Measurements from ENCODE around the gene F2RL3.

F2RL3 gene

DNA sequence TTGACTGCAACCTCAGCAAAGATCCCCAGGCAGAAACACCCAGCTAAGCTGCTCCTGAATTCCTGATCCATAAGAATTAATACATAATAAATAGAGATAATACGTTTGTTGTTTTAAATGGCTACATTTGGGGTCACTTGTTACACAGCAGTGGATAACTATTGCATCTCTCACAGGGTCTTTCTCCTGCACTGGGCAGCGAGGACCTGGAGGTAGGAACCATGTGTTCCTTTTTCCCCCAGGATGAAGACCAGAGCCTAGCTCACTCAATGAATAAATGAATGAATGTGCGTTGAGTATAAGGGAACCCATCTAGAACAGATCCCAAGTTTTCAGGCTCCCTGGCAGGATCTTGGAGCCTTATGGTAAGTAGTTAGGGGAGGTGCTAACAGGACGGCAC is 30.7 kb downstream of the F2RL3 start:
- no peak for ATAC-seq
- TF ChIP-seq, protein P1, sequence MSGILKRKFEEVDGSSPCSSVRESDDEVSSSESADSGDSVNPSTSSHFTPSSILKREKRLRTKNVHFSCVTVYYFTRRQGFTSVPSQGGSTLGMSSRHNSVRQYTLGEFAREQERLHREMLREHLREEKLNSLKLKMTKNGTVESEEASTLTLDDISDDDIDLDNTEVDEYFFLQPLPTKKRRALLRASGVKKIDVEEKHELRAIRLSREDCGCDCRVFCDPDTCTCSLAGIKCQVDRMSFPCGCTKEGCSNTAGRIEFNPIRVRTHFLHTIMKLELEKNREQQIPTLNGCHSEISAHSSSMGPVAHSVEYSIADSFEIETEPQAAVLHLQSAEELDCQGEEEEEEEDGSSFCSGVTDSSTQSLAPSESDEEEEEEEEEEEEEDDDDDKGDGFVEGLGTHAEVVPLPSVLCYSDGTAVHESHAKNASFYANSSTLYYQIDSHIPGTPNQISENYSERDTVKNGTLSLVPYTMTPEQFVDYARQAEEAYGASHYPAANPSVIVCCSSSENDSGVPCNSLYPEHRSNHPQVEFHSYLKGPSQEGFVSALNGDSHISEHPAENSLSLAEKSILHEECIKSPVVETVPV (CRISPR knock-in tag; IDR thresholded peaks at IDR 0.05) = no peak
- no peak for TF ChIP-seq SNAI2 (CRISPR knock-in tag; IDR thresholded peaks at IDR 0.05)
- TF ChIP-seq PATZ1 (CRISPR knock-in tag; IDR thresholded peaks at IDR 0.05; ENCODE audit: borderline replicate concordance) = no peak
- no peak for TF ChIP-seq ZNF565 (CRISPR knock-in tag; conservative IDR thresholded peaks at IDR 0.05; ENCODE audit: low read depth)
- no peak for TF ChIP-seq RARB (CRISPR knock-in tag; IDR thresholded peaks at IDR 0.05)
- no peak for TF ChIP-seq ZC3H10 (CRISPR knock-in tag; IDR thresholded peaks at IDR 0.05)
- no peak for TF ChIP-seq TOX (CRISPR knock-in tag; IDR thresholded peaks at IDR 0.05; ENCODE audit: borderline replicate concordance)
- no peak for TF ChIP-seq TCF4 (CRISPR knock-in tag; IDR thresholded peaks at IDR 0.05; ENCODE audit: borderline replicate concordance)
- no peak for TF ChIP-seq ESRRG (CRISPR knock-in tag; IDR thresholded peaks at IDR 0.05)
- TF ChIP-seq ZNF70 (CRISPR knock-in tag; IDR thresholded peaks at IDR 0.05) = no peak
- TF ChIP-seq PPARA (CRISPR knock-in tag; IDR thresholded peaks at IDR 0.05; ENCODE audit: borderline replicate concordance) = no peak
- no peak for TF ChIP-seq ARNTL (CRISPR knock-in tag; IDR thresholded peaks at IDR 0.05; ENCODE audit: borderline replicate concordance, low read depth)
- TF ChIP-seq, protein P2, sequence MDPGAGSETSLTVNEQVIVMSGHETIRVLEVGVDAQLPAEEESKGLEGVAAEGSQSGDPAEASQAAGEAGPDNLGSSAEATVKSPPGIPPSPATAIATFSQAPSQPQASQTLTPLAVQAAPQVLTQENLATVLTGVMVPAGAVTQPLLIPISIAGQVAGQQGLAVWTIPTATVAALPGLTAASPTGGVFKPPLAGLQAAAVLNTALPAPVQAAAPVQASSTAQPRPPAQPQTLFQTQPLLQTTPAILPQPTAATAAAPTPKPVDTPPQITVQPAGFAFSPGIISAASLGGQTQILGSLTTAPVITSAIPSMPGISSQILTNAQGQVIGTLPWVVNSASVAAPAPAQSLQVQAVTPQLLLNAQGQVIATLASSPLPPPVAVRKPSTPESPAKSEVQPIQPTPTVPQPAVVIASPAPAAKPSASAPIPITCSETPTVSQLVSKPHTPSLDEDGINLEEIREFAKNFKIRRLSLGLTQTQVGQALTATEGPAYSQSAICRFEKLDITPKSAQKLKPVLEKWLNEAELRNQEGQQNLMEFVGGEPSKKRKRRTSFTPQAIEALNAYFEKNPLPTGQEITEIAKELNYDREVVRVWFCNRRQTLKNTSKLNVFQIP (CRISPR knock-in tag; IDR thresholded peaks at IDR 0.05; ENCODE audit: borderline replicate concordance, low read depth) = no peak
- TF ChIP-seq ZFP3 (CRISPR knock-in tag; IDR thresholded peaks at IDR 0.05) = no peak
- no peak for TF ChIP-seq GLIS3 (CRISPR knock-in tag; IDR thresholded peaks at IDR 0.05)
- TF ChIP-seq BACH2 (CRISPR knock-in tag; IDR thresholded peaks at IDR 0.05; ENCODE audit: borderline replicate concordance) = no peak
- TF ChIP-seq, protein P3, sequence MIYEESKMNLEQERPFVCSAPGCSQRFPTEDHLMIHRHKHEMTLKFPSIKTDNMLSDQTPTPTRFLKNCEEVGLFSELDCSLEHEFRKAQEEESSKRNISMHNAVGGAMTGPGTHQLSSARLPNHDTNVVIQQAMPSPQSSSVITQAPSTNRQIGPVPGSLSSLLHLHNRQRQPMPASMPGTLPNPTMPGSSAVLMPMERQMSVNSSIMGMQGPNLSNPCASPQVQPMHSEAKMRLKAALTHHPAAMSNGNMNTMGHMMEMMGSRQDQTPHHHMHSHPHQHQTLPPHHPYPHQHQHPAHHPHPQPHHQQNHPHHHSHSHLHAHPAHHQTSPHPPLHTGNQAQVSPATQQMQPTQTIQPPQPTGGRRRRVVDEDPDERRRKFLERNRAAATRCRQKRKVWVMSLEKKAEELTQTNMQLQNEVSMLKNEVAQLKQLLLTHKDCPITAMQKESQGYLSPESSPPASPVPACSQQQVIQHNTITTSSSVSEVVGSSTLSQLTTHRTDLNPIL (CRISPR knock-in tag; IDR thresholded peaks at IDR 0.05; ENCODE audit: low read depth) = no peak
- TF ChIP-seq ISL1 (CRISPR knock-in tag; IDR thresholded peaks at IDR 0.05) = no peak
- no peak for TF ChIP-seq TSHZ2 (CRISPR knock-in tag; IDR thresholded peaks at IDR 0.05)

GRCh38 chr19:16920816-16921529 is 32.2 kb downstream of the F2RL3 start:
- ATAC-seq = peak; percentile 57
- TF ChIP-seq, protein P3 (CRISPR knock-in tag; IDR thresholded peaks at IDR 0.05; ENCODE audit: low read depth) = no peak
- TF ChIP-seq ESRRG (CRISPR knock-in tag; IDR thresholded peaks at IDR 0.05) (no peak), PATZ1 (CRISPR knock-in tag; IDR thresholded peaks at IDR 0.05; ENCODE audit: borderline replicate concordance) (no peak), ARNTL (CRISPR knock-in tag; IDR thresholded peaks at IDR 0.05; ENCODE audit: borderline replicate concordance, low read depth) (no peak), TSHZ2 (CRISPR knock-in tag; IDR thresholded peaks at IDR 0.05) (no peak), ZNF8 (CRISPR knock-in tag; IDR thresholded peaks at IDR 0.05) (no peak), SNAI2 (CRISPR knock-in tag; IDR thresholded peaks at IDR 0.05) (no peak)

Measured in SK-N-SH treated with all-trans-retinoic acid at 6 μM for 48 hours (cell line).